ENCODE data around the gene ZPR1.
A peak's percentile ranks its signal among the peaks of the same experiment; 100 is the strongest.
"Not testable (repeated sequence)": the region's sequence is repeated elsewhere in the genome, so short reads cannot be mapped to it uniquely, and the experiment has no call there.

Gene ZPR1

GRCh38 chr11:116787786-116788486, at the start of gene ZPR1:
Gene ZPR1 (minus strand): TSS chr11:116788023. CDS start chr11:116787990, 33 bp downstream.
- peak; percentile 67 for DNase-seq

GRCh38 chr11:116836632-116836991, 48.8 kb upstream of the ZPR1 start:
- DNase-seq, result no peak

- peak; percentile 91 for DNase-seq
Observed at GRCh38 chr11:116835791-116836631, 48.2 kb upstream of the ZPR1 start.

GRCh38 chr11:116835042-116835772, 47.4 kb upstream of the ZPR1 start:
- no peak for DNase-seq

GRCh38 chr11:116834535-116835041, 46.8 kb upstream of the ZPR1 start:
- not testable (repeated sequence) for DNase-seq

GRCh38 chr11:116833816-116834534, 46.2 kb upstream of the ZPR1 start:
- DNase-seq, result no peak

GRCh38 chr11:116833491-116833815, 45.6 kb upstream of the ZPR1 start:
- DNase-seq, result no peak

- DNase-seq, result no peak
Observed at GRCh38 chr11:116832350-116833290, 44.8 kb upstream of the ZPR1 start.

- no peak for DNase-seq
Observed at GRCh38 chr11:116831790-116832349, 44.0 kb upstream of the ZPR1 start.

- DNase-seq, result no peak
Observed at GRCh38 chr11:116830184-116830912, 42.5 kb upstream of the ZPR1 start.

GRCh38 chr11:116829525-116830183, 41.8 kb upstream of the ZPR1 start, which contains the start of gene APOC3:
Gene APOC3 (plus strand): TSS chr11:116829907. CDS start chr11:116830583, 676 bp downstream.
- no peak for DNase-seq

GRCh38 chr11:116828632-116829524, 41.1 kb upstream of the ZPR1 start:
- DNase-seq, result no peak

- DNase-seq, result no peak
Observed at GRCh38 chr11:116827461-116827860, 39.6 kb upstream of the ZPR1 start.

- no peak for DNase-seq
Observed at GRCh38 chr11:116826751-116827431, 39.1 kb upstream of the ZPR1 start.

GRCh38 chr11:116825854-116826750, 38.3 kb upstream of the ZPR1 start:
- no peak for DNase-seq

GRCh38 chr11:116825434-116825833, 37.6 kb upstream of the ZPR1 start:
- DNase-seq, result no peak
